Measurements from ENCODE around the gene DUOX1.

Gene DUOX1

GRCh38 chr15:45150997-45151396 lies 21.2 kb downstream of the DUOX1 start:
- Histone ChIP-seq H3K4me1 (ENCODE audit: control extremely low read depth in 1 of 4, control insufficient read depth in 4 of 4, insufficient read depth in 4 of 4, low read length in 3 of 4) (peaks cover 0 to 6% (median 4%) of the 10 kb centered on the region in 4 experiments), H3K9me3 (ENCODE audit: control extremely low read depth in 1 of 5, control insufficient read depth in 4 of 5, insufficient read depth in 2 of 5, low read depth in 1 of 5, low read length in 4 of 5) (no peaks in the 10 kb centered on the region), H3K27me3 (replicated peaks in 2 of 5; ENCODE audit: control insufficient read depth in 4 of 5, insufficient read depth in 5 of 5, low read length in 4 of 5) (no peaks in the 10 kb centered on the region), H3K4me3 (ENCODE audit: control insufficient read depth in 1 of 7, extremely low read depth in 1 of 7, insufficient read depth in 4 of 7, low read depth in 2 of 7, low read length in 6 of 7) (no peak overlapping the region), H3K27ac (ENCODE audit: insufficient read depth in 1 of 2, low read depth in 1 of 2, low read length in 2 of 2, poor library complexity in 1 of 2, severe bottlenecking in 2 of 2) (no peak overlapping the region), H3K36me3 (ENCODE audit: control insufficient read depth in 4 of 4, insufficient read depth in 4 of 4, low read length in 3 of 4) (no peaks in the 10 kb centered on the region)
- 100% methylated on average over 6 of the region's 6 CpGs for WGBS (ENCODE audit: insufficient coverage)
- CTCF ChIA-PET: no interaction called here
- POLR2A ChIA-PET: no interaction called here
- DNase-seq: no peak

- no peaks in the 10 kb centered on the region for H3K36me3 ChIP-seq (ENCODE audit: control insufficient read depth in 4 of 4, insufficient read depth in 4 of 4, low read length in 3 of 4)
- peaks cover 0 to 6% (median 4%) of the 10 kb centered on the region in 4 experiments for H3K4me1 ChIP-seq (ENCODE audit: control extremely low read depth in 1 of 4, control insufficient read depth in 4 of 4, insufficient read depth in 4 of 4, low read length in 3 of 4)
- DNase-seq: no peak
- no peaks in the 10 kb centered on the region for H3K9me3 ChIP-seq (ENCODE audit: control extremely low read depth in 1 of 5, control insufficient read depth in 4 of 5, insufficient read depth in 2 of 5, low read depth in 1 of 5, low read length in 4 of 5)
- H3K27me3 ChIP-seq (replicated peaks in 2 of 5; ENCODE audit: control insufficient read depth in 4 of 5, insufficient read depth in 5 of 5, low read length in 4 of 5): no peaks in the 10 kb centered on the region
- H3K4me3 ChIP-seq (ENCODE audit: control insufficient read depth in 1 of 7, extremely low read depth in 1 of 7, insufficient read depth in 4 of 7, low read depth in 2 of 7, low read length in 6 of 7): no peak overlapping the region
- ChIA-PET CTCF (no interaction called here), POLR2A (no interaction called here)
- 98% methylated on average over 34 of the region's 36 CpGs for WGBS (ENCODE audit: insufficient coverage)
- H3K27ac ChIP-seq (ENCODE audit: insufficient read depth in 1 of 2, low read depth in 1 of 2, low read length in 2 of 2, poor library complexity in 1 of 2, severe bottlenecking in 2 of 2): no peak overlapping the region
These were observed 22.4 kb downstream of the DUOX1 start for GRCh38 chr15:45151998-45152828.

- no peak for DNase-seq
- 94% methylated on average over 2 of the region's 8 CpGs for WGBS (ENCODE audit: insufficient coverage)
- no peaks in the 10 kb centered on the region for H3K27me3 ChIP-seq (replicated peaks in 2 of 5; ENCODE audit: control insufficient read depth in 4 of 5, insufficient read depth in 5 of 5, low read length in 4 of 5)
- ChIA-PET POLR2A (no interaction called here), CTCF (interaction anchor here (0.5 to 3.1 kb wide), 5 partner anchors 8 to 283 kb away, joined by 3 to 9 read pairs (median 4); no protein-coding TSS in a partner anchor)
- H3K36me3 ChIP-seq (ENCODE audit: control insufficient read depth in 4 of 4, insufficient read depth in 4 of 4, low read length in 3 of 4): no peaks in the 10 kb centered on the region
- H3K4me1 ChIP-seq (ENCODE audit: control extremely low read depth in 1 of 4, control insufficient read depth in 4 of 4, insufficient read depth in 4 of 4, low read length in 3 of 4): no peaks in the 10 kb centered on the region
- H3K9me3 ChIP-seq (ENCODE audit: control extremely low read depth in 1 of 5, control insufficient read depth in 4 of 5, insufficient read depth in 2 of 5, low read depth in 1 of 5, low read length in 4 of 5): no peaks in the 10 kb centered on the region
- no peak overlapping the region for H3K27ac ChIP-seq (ENCODE audit: insufficient read depth in 1 of 2, low read depth in 1 of 2, low read length in 2 of 2, poor library complexity in 1 of 2, severe bottlenecking in 2 of 2)
- H3K4me3 ChIP-seq (ENCODE audit: control insufficient read depth in 1 of 7, extremely low read depth in 1 of 7, insufficient read depth in 4 of 7, low read depth in 2 of 7, low read length in 6 of 7): no peak overlapping the region
These were observed 25.9 kb downstream of the DUOX1 start for GRCh38 chr15:45155739-45156138.

- WGBS (ENCODE audit: insufficient coverage): 100% methylated on average over 6 of the region's 7 CpGs
- H3K27ac ChIP-seq (ENCODE audit: insufficient read depth in 1 of 2, low read depth in 1 of 2, low read length in 2 of 2, poor library complexity in 1 of 2, severe bottlenecking in 2 of 2): no peak overlapping the region
These were observed 27.1 kb downstream of the DUOX1 start for GRCh38 chr15:45156744-45157455.

GRCh38 chr15:45157974-45158373 lies 28.2 kb downstream of the DUOX1 start:
- Histone ChIP-seq H3K9me3 (ENCODE audit: control extremely low read depth in 1 of 5, control insufficient read depth in 4 of 5, insufficient read depth in 2 of 5, low read depth in 1 of 5, low read length in 4 of 5) (no peaks in the 10 kb centered on the region), H3K4me3 (ENCODE audit: control insufficient read depth in 1 of 7, extremely low read depth in 1 of 7, insufficient read depth in 4 of 7, low read depth in 2 of 7, low read length in 6 of 7) (no peak overlapping the region), H3K36me3 (ENCODE audit: control insufficient read depth in 4 of 4, insufficient read depth in 4 of 4, low read length in 3 of 4) (no peaks in the 10 kb centered on the region), H3K27ac (ENCODE audit: insufficient read depth in 1 of 2, low read depth in 1 of 2, low read length in 2 of 2, poor library complexity in 1 of 2, severe bottlenecking in 2 of 2) (no peak overlapping the region), H3K27me3 (replicated peaks in 2 of 5; ENCODE audit: control insufficient read depth in 4 of 5, insufficient read depth in 5 of 5, low read length in 4 of 5) (no peaks in the 10 kb centered on the region), H3K4me1 (ENCODE audit: control extremely low read depth in 1 of 4, control insufficient read depth in 4 of 4, insufficient read depth in 4 of 4, low read length in 3 of 4) (peaks cover 0 to 4% (median 0%) of the 10 kb centered on the region in 4 experiments)
- no peak for DNase-seq
- ChIA-PET CTCF (interaction anchor here (0.9 to 3.1 kb wide), 5 partner anchors 12 to 242 kb away, joined by 3 to 9 read pairs (median 4); no protein-coding TSS in a partner anchor), POLR2A (no interaction called here)
- 91% methylated on average over 1 of the region's 1 CpG for WGBS (ENCODE audit: insufficient coverage)

More at GRCh38 chr15:45156744-45157455, 27.1 kb downstream of the DUOX1 start:
- Histone ChIP-seq H3K4me3 (ENCODE audit: control insufficient read depth in 1 of 7, extremely low read depth in 1 of 7, insufficient read depth in 4 of 7, low read depth in 2 of 7, low read length in 6 of 7) (no peak overlapping the region), H3K36me3 (ENCODE audit: control insufficient read depth in 4 of 4, insufficient read depth in 4 of 4, low read length in 3 of 4) (no peaks in the 10 kb centered on the region), H3K4me1 (ENCODE audit: control extremely low read depth in 1 of 4, control insufficient read depth in 4 of 4, insufficient read depth in 4 of 4, low read length in 3 of 4) (no peaks in the 10 kb centered on the region), H3K9me3 (ENCODE audit: control extremely low read depth in 1 of 5, control insufficient read depth in 4 of 5, insufficient read depth in 2 of 5, low read depth in 1 of 5, low read length in 4 of 5) (no peaks in the 10 kb centered on the region), H3K27me3 (replicated peaks in 2 of 5; ENCODE audit: control insufficient read depth in 4 of 5, insufficient read depth in 5 of 5, low read length in 4 of 5) (no peaks in the 10 kb centered on the region)
- POLR2A ChIA-PET: no interaction called here
- CTCF ChIA-PET: interaction anchor here (3.1 kb wide), 2 partner anchors 10 to 48 kb away, joined by 9 read pairs; no protein-coding TSS in a partner anchor
- DNase-seq: no peak

GRCh38 chr15:45161666-45162065 lies 31.9 kb downstream of the DUOX1 start:
- WGBS (ENCODE audit: insufficient coverage): 97% methylated on average over 12 of the region's 14 CpGs
- Histone ChIP-seq H3K36me3 (ENCODE audit: control insufficient read depth in 4 of 4, insufficient read depth in 4 of 4, low read length in 3 of 4) (no peaks in the 10 kb centered on the region), H3K27ac (ENCODE audit: insufficient read depth in 1 of 2, low read depth in 1 of 2, low read length in 2 of 2, poor library complexity in 1 of 2, severe bottlenecking in 2 of 2) (no peak overlapping the region), H3K4me1 (ENCODE audit: control extremely low read depth in 1 of 4, control insufficient read depth in 4 of 4, insufficient read depth in 4 of 4, low read length in 3 of 4) (peaks cover 0 to 23% (median 18%) of the 10 kb centered on the region in 4 experiments), H3K9me3 (ENCODE audit: control extremely low read depth in 1 of 5, control insufficient read depth in 4 of 5, insufficient read depth in 2 of 5, low read depth in 1 of 5, low read length in 4 of 5) (no peaks in the 10 kb centered on the region), H3K4me3 (ENCODE audit: control insufficient read depth in 1 of 7, extremely low read depth in 1 of 7, insufficient read depth in 4 of 7, low read depth in 2 of 7, low read length in 6 of 7) (no peak overlapping the region), H3K27me3 (replicated peaks in 2 of 5; ENCODE audit: control insufficient read depth in 4 of 5, insufficient read depth in 5 of 5, low read length in 4 of 5) (no peaks in the 10 kb centered on the region)
- ChIA-PET CTCF (interaction anchor here (0.8 to 11.9 kb wide), 8 partner anchors 25 to 238 kb away, joined by 3 to 179 read pairs (median 14); partner anchors contain the start of gene SHF), POLR2A (no interaction called here)
- DNase-seq: no peak

All from common myeloid progenitor, CD34-positive (primary cell).